Activated CD4-positive, alpha-beta T cell treated with anti-CD3 and anti-CD28 coated beads, Interleukin-2, amount 10 ng/mL, durations not matched to agents 24 days and 14 days (primary cell): Measurements from ENCODE around the gene OCA2. TPM values are rescaled to one million over a fixed set of nuclear protein-coding genes. Genes with fewer than 3 reads are reported as not detected.
"Not testable (repeated sequence)": the region's sequence is repeated elsewhere in the genome, so short reads cannot be mapped to it uniquely, and the experiment has no call there.

ENCODE experiments used
- DNase-seq: peaks from one replicate; pipeline ENCODE4 v3.0.0; 2022
- H3K27ac Mint-ChIP-seq: one replicate; pipeline ENCODE4 v1.8.0; 2022; ENCODE audit warnings: mild to moderate bottlenecking, mixed read lengths
- H3K27me3 Mint-ChIP-seq: one replicate; pipeline ENCODE4 v1.8.0; 2022; ENCODE audit warnings: mixed read lengths
- H3K36me3 Mint-ChIP-seq: one replicate; pipeline ENCODE4 v1.8.0; 2022; ENCODE audit warnings: low read depth, mild to moderate bottlenecking, mixed read lengths
- H3K4me1 Mint-ChIP-seq: one replicate; pipeline ENCODE4 v1.8.0; 2021; ENCODE audit warnings: mixed read lengths
- H3K4me3 Mint-ChIP-seq: one replicate; pipeline ENCODE4 v1.8.0; 2022; ENCODE audit warnings: mild to moderate bottlenecking, moderate library complexity, mixed read lengths
- H3K9me3 Mint-ChIP-seq: one replicate; pipeline ENCODE4 v1.8.0; 2021; ENCODE audit warnings: mixed read lengths
- intact Hi-C: fragments of 100-400 bp; cut with micrococcal nuclease; formaldehyde crosslinking; loops from one replicate; pipeline ENCODE4 v1.15.1; 2023
- total RNA-seq: library from RNA; stranded (reverse); gene quantifications from 2 replicates; pipeline ENCODE4 v1.2.3, GENCODE V29; 2022

Gene OCA2
- total RNA-seq, 1 donor from 2014 or later = not detected

DNA sequence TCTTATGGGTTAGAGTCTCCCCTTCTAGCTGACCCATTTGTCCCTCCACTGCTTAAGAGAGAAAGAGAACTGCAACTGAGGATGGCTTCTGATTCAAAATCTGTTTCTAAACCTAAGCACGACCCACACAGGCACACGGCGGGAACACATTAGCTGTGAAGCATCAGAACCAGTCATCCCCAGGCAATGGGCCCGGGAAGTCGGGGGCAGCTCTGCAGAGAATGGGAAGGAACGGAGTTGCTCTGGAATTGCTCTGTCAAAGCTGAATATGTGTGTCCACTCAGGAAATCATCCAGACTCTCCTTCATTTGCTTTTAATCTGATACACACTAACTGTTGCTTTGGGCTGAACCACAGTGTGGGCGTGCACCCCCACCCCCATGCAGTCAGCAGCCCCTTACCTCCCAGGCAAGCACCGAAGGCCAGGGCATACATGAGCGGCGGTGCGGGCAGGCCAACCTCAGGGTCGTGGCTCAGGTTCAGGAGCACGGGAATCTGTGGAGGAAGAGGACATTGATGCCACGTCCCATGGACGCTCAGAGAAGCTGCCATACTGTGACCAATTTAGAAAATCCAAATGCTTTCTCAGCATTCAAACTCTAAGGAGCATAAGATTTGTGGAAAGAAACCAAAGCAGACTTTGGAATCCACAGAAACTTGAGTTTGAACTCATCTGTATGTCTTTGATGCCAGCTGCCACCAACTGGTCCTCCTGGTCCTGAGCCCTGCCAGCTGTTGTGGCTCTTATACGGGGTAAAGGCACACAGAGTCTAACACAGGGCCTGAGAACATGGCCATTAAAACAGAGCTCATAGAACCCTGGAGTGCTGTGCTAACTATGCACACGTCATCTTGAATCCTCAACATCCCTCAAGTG is 247.9 kb downstream of the OCA2 start:
- H3K27me3 Mint-ChIP-seq = no peaks in the 10 kb centered on the region
- H3K4me1 Mint-ChIP-seq = no peaks in the 10 kb centered on the region
- no peak overlapping the region for H3K4me3 Mint-ChIP-seq
- H3K36me3 Mint-ChIP-seq = no peaks in the 10 kb centered on the region
- intact Hi-C loops = no loop called here
- H3K27ac Mint-ChIP-seq = no peak overlapping the region
- H3K9me3 Mint-ChIP-seq = peaks cover 2% of the 10 kb centered on the region
- DNase-seq = no peak

DNA sequence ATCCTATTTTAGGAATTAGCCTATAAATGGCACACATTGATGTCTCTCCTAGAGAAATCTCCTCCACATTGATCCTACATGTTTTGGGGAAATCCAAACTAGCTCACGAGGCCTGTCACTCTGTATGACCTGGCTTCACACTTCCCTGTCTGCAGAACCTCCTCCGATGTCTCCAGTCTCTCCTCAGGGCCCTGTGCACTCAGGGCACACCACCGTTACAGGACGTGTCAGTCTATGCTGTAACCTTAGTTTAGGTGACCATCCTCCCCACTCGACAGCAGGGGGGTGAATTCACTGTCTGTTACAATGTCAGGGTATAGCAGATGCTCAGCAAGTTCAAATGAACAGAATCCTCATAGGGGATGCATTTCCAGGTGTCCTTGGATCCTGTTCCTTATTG is 249.1 kb downstream of the OCA2 start:
- Mint-ChIP-seq H3K27me3 (no peaks in the 10 kb centered on the region), H3K36me3 (no peaks in the 10 kb centered on the region), H3K27ac (no peak overlapping the region), H3K4me1 (no peaks in the 10 kb centered on the region), H3K9me3 (peaks cover 4% of the 10 kb centered on the region), H3K4me3 (no peak overlapping the region)
- intact Hi-C loops = no loop called here
- DNase-seq = no peak

DNA sequence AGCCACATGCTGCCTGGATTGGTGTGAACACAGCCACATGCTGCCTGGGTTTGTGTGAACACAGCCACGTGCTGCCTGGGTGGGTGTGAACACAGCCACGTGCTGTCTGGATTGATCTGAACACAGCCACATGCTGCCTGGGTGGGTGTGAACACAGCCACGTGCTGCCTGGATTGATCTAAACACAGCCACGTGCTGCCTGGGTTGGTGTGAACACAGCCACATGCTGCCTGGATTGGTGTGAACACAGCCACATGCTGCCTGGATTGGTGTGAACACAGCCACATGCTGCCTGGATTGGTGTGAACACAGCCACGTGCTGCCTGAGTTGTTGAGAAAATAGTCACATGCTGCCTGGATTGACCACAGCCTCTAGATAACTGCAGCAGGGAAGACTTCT is 250.2 kb downstream of the OCA2 start:
- H3K27ac Mint-ChIP-seq, H3K4me3 Mint-ChIP-seq, H3K4me1 Mint-ChIP-seq, H3K36me3 Mint-ChIP-seq, H3K9me3 Mint-ChIP-seq, intact Hi-C loops, DNase-seq, H3K27me3 Mint-ChIP-seq: not testable (repeated sequence)

DNA sequence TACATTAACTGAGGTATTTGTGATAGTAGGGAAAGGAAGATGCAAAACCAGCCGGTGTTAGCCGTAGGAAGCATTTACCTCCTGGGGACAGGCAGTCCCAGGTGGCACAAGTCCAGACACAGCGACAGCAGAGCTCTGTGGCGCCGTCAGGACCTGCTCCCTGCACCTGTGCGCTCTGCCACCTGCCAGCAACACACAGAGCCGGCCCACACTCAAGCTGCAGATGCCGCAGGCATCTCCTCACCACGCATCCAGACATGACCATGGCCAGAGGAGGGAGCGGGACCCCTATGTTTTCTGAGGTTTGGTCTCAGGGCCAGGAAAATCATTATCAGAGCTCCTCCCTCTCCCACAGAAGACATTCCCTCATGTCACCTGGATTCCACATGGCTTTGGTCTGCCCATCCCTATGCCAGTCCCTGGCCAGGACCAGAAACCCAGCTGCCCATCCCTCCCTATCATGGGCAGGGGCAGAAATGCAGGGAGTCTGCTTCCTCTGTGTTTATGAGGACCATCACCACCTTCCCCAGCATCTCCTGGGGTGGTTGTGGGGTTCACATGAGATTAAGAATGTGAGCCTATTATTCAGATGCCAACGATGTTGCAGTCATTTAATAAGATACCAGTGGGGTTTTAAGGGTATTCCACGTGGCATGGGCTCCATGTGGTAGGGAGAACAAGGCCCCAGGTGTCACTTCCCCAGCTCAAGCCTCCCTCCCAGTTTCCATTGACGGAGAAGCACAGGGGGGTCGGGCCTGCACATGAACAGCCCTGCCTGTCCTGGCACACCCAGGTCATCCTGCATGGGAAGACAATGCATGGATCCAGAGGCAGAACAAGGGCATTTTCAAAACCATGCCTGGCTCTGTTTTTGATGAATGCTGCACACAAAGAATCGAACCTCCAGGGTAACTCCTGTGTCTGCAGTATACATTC is 251.1 kb downstream of the OCA2 start:
- intact Hi-C loops = no loop called here
- H3K27me3 Mint-ChIP-seq = no peaks in the 10 kb centered on the region
- no peak for DNase-seq
- no peak overlapping the region for H3K27ac Mint-ChIP-seq
- H3K9me3 Mint-ChIP-seq = peaks cover 4% of the 10 kb centered on the region
- H3K4me1 Mint-ChIP-seq = no peaks in the 10 kb centered on the region
- H3K4me3 Mint-ChIP-seq = no peak overlapping the region
- no peaks in the 10 kb centered on the region for H3K36me3 Mint-ChIP-seq

DNA sequence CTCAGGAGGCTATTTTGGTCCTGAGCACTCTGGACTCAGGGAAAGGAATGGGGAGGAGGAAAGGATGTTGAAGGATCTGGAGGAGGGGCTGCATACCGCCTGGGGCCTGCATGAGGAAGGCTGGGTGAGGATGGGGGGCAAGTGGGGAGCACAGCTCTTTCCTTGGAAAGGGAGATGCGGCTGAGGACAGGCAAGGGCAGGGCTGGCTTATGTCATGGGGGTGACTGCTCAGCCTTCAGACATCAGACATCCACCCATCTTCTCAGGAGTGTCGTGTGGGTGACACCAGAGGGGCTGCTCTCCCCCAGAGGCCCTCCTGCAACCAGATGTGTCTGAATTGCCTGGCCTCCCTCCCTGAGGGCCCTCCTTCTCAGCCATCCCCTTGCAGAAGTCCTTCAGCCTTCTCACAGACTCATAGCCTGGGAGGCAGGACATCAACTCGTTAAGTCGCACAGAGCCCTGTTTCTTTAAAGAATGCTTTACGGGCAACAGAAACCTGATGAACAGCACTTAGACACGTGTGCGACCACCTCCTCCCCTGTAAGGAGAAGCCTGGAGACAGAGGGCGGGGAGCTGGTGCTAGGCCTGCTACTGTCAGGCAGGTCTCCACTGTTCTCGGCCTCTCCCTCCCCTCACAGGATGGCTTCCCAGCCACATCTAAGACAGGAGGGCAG is 252.3 kb downstream of the OCA2 start:
- no peaks in the 10 kb centered on the region for H3K36me3 Mint-ChIP-seq
- intact Hi-C loops = no loop called here
- no peaks in the 10 kb centered on the region for H3K27me3 Mint-ChIP-seq
- peaks cover 4% of the 10 kb centered on the region for H3K9me3 Mint-ChIP-seq
- H3K4me3 Mint-ChIP-seq = no peak overlapping the region
- H3K27ac Mint-ChIP-seq = no peak overlapping the region
- DNase-seq = no peak
- H3K4me1 Mint-ChIP-seq = no peaks in the 10 kb centered on the region

DNA sequence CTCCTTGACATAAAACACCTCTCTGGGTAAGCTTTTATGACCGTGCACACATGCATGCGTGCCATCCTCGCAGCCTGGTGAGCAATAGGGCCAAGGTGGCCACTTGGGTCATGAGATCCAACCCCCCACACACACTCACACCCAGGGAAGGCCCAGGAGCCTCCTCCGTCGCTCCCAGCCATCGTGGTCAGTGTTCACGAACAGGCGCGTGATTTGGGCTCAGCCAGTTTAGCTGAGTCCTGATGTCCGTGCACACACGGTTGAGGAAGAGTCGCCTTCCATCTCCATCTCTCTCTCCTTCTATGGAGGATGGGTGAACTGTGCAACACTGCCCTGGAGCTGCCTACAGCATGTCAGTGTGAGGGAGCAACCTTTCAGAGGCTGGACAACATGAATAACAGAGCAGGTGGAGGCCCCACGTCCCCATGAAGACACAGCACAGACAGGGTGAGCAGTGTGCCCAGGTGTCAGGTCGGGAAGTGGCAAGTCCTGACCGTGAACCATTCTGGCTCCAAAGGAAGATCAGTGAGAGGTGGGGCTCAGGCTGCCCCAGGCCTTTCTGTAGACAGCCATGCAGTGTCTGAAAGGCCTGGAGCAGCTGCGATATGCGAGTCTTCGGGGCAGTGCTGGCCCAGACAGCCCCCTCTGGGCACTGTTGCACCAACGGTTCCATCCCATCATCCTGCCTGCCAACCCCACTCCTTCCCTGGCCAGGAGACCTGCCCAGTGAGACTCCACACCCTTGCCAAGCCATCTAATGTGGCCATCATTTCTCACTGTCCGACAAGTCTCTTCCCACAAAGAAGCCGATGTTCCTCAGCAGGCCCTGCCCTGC is 253.4 kb downstream of the OCA2 start:
- Mint-ChIP-seq H3K9me3 (peaks cover 4% of the 10 kb centered on the region), H3K27ac (no peak overlapping the region), H3K27me3 (no peaks in the 10 kb centered on the region), H3K4me1 (no peaks in the 10 kb centered on the region), H3K36me3 (no peaks in the 10 kb centered on the region), H3K4me3 (no peak overlapping the region)
- intact Hi-C loops = no loop called here
- DNase-seq = no peak

DNA sequence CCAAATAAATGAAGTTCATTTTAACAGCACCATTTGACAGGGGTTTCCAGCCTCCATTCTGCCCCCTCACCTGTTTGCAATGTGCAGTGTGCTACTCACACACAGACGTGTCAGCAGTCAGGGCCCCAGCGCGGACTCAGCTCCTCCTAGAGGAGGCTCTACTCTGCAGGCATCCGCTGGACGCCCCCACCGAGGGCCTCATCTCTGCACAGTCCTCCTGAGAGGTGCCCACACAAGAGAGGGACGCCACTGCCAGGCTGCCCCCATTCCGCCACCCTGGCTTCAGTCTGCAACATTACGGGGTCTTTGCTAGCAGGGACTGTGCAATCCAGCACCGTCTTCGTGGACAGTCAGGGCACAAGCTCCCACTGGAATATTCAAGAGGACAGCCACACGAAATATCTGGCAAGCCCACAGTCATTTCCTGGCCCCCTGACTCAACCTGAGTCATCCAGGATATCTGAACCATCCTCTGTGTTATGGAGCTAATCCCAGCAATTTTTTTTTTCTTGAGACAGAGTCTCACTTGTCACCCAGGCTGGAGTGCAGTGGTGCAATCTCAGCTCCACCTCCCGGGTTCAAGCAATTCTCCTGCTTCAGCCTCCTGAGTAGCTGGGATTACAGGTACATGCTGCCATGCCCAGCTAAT is 255.0 kb downstream of the OCA2 start:
- peaks cover 4% of the 10 kb centered on the region for H3K9me3 Mint-ChIP-seq
- H3K27ac Mint-ChIP-seq = no peak overlapping the region
- no peaks in the 10 kb centered on the region for H3K27me3 Mint-ChIP-seq
- H3K4me3 Mint-ChIP-seq = no peak overlapping the region
- no peaks in the 10 kb centered on the region for H3K36me3 Mint-ChIP-seq
- intact Hi-C loops = no loop called here
- no peaks in the 10 kb centered on the region for H3K4me1 Mint-ChIP-seq
- no peak for DNase-seq

DNA sequence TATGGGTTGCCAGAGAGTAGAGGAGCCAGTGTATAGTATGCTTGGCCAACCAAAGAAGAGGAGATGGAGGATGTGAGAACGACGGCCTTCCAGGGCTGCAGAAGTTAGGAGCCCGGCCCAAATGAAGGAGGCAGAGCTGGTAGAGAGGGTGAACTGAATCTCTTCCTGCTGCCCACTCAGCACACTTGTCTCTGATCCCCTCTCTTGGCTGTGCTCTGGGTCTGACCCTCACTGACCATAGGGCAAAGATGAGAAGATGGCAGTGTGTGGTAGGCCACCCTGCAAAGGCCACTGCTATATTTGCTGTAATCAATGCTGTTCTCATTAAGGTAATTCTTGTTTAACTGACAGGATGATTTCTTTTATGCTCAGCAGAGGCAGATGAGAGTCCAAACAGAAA is 256.0 kb downstream of the OCA2 start:
- Mint-ChIP-seq H3K27me3 (no peaks in the 10 kb centered on the region), H3K4me3 (no peak overlapping the region), H3K36me3 (no peaks in the 10 kb centered on the region), H3K27ac (no peak overlapping the region), H3K9me3 (peaks cover 4% of the 10 kb centered on the region), H3K4me1 (no peaks in the 10 kb centered on the region)
- intact Hi-C loops = no loop called here
- no peak for DNase-seq

DNA sequence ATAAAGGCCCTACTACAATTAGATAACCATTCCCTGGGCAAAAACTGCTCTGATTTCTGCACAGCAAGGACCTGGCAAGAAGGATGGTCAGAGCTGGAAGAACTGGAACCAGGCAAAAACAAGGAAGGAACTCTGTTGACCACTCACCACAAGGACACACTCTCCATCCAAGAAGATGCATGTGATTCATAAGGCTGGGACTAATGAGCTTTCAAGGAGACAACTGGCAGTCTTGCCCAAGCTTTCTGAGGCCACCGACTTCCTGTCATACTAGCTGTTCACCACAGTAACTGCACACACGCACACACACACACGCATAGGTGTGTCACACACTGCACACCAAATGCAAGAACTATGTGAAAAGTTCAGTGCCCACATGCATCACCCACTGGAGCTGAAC is 256.6 kb downstream of the OCA2 start:
- DNase-seq = no peak
- Mint-ChIP-seq H3K4me1 (no peaks in the 10 kb centered on the region), H3K9me3 (peaks cover 4% of the 10 kb centered on the region), H3K4me3 (no peak overlapping the region), H3K27ac (no peak overlapping the region), H3K36me3 (no peaks in the 10 kb centered on the region), H3K27me3 (no peaks in the 10 kb centered on the region)
- intact Hi-C loops = no loop called here

DNA sequence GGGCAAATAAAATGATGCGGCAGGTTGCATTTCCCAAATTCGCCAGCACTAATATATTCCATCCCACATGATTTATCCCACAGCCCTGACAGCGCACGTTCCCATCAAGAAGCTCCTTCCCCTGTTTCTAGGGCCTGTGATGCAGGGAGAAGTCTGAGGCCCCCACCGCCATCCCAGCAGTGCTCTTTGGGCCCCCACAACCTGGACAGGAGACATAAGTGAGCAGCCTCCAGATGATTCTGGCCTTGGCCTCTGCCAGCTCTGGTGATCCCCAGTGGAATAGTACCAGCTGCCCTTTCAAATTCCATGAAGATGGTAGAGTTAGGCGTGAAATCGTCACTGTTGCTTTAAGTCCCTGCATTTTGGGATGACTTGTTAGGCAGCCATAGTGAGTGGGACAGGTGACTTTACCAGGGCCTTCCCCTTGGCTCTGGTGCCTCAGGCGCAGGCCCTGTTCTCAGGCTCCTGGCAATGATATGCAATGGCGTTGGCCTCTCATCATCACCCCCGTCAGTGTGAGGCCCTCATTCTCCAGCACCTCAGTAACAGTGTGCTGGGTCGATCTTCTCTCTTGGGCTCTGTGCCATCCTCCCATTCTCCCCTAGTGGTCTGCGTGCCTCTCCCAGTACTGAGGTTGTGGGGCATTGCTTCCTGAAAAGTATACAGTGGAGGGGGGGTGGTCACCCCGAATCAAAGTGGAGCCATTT is 263.7 kb downstream of the OCA2 start:
- DNase-seq = no peak
- Mint-ChIP-seq H3K27me3 (no peaks in the 10 kb centered on the region), H3K4me3 (no peak overlapping the region), H3K4me1 (no peaks in the 10 kb centered on the region), H3K27ac (no peak overlapping the region), H3K36me3 (no peaks in the 10 kb centered on the region), H3K9me3 (no peaks in the 10 kb centered on the region)
- intact Hi-C loops = no loop called here

DNA sequence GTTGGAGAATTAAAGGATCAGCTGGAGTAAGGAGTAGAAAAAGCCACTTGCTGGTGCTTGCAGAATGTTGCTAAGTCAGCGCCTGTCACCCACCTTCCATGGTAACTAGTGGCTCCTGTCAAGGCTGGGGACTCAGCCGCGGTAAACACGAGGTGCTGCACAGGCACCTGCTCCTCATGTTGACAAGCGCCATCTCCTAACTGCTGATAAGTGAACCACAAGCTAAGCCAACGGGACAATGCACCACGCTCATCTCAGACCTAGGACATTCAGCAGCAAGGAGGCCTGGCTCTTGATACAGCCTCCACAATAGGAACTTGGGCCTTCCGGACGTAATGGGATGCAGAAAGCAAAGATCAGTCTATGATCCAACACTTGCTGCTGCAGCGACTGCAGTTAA is 264.4 kb downstream of the OCA2 start:
- intact Hi-C loops = no loop called here
- no peaks in the 10 kb centered on the region for H3K27me3 Mint-ChIP-seq
- no peaks in the 10 kb centered on the region for H3K36me3 Mint-ChIP-seq
- H3K4me3 Mint-ChIP-seq = no peak overlapping the region
- no peak overlapping the region for H3K27ac Mint-ChIP-seq
- H3K4me1 Mint-ChIP-seq = no peaks in the 10 kb centered on the region
- DNase-seq = no peak
- no peaks in the 10 kb centered on the region for H3K9me3 Mint-ChIP-seq

DNA sequence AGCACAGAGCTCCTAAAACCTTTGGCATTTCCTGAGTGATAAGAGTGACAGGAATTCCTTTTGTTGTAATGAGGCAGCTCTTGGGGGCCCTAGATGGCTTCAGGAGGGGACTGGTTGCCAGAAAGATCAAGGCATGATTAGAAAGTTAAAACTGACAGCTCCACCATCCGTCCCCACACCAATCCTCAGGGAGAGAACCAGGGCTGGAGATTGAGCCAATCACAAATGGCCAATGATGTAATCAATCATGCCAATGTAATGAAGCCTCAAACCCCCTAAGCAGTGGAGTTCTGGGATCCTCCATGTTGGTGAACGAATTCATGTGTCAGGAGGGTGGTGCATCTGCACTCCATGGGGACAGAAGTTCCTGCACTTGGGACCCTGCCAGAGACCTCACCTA is 265.1 kb downstream of the OCA2 start:
- no peak for DNase-seq
- no peaks in the 10 kb centered on the region for H3K4me1 Mint-ChIP-seq
- intact Hi-C loops = no loop called here
- no peak overlapping the region for H3K4me3 Mint-ChIP-seq
- H3K36me3 Mint-ChIP-seq = no peaks in the 10 kb centered on the region
- no peaks in the 10 kb centered on the region for H3K9me3 Mint-ChIP-seq
- H3K27ac Mint-ChIP-seq = no peak overlapping the region
- no peaks in the 10 kb centered on the region for H3K27me3 Mint-ChIP-seq
